ENCODE data around the gene ZC3H18.

Gene ZC3H18

DNA sequence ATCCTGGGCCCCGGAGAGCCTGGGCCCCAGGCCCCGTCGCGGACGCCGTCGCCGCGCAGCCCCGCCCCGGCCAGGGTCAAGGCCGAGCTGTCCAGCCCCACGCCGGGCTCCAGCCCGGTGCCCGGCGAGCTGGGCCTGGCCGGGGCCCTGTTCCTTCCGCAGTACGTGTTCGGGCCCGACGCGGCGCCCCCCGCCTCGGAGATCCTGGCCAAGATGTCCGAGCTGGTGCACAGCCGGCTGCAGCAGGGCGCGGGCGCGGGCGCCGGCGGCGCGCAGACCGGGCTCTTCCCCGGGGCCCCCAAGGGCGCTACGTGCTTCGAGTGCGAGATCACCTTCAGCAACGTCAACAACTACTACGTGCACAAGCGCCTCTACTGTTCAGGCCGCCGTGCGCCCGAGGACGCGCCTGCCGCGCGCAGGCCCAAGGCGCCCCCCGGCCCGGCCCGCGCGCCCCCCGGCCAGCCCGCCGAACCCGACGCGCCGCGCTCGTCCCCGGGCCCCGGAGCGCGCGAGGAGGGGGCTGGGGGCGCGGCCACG is 36.8 kb upstream of the ZC3H18 start:
- DNase-seq, result no peak

DNA sequence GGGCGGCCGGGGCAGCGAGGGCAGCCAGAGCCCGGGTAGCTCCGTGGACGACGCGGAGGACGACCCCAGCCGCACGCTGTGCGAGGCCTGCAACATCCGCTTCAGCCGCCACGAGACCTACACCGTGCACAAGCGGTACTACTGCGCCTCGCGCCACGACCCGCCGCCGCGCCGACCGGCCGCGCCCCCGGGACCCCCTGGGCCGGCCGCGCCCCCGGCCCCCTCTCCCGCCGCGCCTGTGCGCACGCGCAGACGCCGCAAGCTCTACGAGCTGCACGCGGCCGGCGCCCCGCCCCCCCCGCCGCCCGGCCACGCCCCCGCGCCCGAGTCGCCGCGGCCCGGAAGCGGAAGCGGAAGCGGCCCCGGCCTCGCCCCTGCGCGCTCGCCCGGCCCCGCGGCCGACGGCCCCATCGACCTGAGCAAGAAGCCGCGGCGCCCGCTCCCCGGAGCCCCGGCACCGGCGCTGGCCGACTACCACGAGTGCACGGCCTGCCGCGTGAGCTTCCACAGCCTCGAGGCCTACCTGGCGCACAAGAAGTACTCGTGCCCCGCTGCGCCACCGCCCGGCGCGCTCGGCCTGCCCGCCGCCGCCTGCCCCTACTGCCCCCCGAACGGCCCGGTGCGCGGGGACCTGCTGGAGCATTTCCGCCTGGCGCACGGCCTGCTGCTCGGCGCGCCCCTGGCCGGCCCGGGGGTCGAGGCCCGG is 36.1 kb upstream of the ZC3H18 start:
- DNase-seq, result no peak

DNA sequence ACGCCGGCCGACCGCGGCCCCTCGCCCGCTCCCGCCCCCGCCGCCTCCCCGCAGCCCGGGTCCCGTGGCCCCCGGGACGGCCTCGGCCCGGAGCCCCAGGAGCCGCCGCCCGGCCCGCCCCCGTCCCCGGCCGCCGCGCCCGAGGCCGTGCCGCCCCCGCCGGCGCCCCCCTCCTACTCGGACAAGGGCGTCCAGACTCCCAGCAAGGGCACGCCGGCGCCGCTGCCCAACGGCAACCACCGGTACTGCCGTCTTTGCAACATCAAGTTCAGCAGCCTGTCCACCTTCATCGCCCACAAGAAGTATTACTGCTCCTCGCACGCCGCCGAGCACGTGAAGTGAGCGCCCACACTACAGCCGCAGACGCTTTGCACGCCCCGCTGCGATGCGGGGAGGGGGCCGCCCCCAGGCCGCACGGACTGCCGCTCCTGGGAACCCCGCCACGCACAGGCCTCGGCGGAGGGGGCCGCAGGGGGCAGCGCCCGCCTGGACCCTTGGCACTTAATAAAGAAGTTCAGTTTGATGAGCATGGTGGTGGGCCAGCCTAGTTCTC is 35.5 kb upstream of the ZC3H18 start:
- DNase-seq, result no peak

GRCh38 chr16:88535191-88535856 is 34.9 kb upstream of the ZC3H18 start:
- no peak for DNase-seq

- no peak for DNase-seq
Observed at GRCh38 chr16:88535857-88536222, 34.4 kb upstream of the ZC3H18 start.

DNA sequence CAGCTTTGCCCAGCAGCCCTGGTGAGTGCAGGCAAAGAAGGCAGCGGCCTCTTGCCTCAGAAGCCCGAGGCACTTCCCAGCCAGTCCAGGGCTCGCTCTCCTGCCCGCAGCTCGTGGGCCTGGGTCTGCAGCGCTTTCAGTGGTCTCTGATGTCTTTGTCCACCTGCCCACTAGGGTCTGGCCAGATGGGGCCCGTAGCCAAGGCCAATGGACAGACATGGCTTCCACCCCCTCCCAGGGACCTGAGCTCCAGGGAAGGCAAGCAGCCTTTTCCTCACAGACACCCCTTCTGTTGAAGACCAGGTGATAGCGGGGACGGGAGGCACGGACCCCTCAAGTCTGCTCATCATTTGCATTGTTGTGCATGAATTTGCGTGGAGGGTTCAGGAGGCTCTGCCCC is 33.7 kb upstream of the ZC3H18 start:
- no peak for DNase-seq

GRCh38 chr16:88536971-88537751 is 33.0 kb upstream of the ZC3H18 start:
- DNase-seq, result no peak

DNA sequence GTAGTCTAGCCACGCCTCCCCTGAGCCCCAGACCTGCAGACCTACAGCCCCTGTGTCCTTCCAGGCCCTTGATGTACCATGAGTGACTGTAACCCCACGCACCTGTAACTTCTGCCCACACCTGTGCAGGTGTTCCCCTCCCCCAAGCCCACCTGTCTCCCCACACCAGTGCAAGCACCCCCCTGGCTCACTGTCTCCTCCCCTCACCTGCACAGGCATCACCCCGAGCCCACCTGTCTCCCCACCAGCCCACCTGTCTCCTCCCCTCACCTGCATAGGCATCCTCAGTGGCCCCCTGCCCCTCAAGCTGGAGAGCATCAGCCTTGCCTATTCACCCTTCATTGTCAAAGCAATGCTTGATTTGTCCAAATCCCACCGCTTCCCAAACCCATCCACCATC is 32.3 kb upstream of the ZC3H18 start:
- no peak for DNase-seq

- no peak for DNase-seq
Observed at GRCh38 chr16:88538366-88539060, 31.7 kb upstream of the ZC3H18 start.

- no peak for DNase-seq
Observed at GRCh38 chr16:88539261-88539651, 30.9 kb upstream of the ZC3H18 start.

DNA sequence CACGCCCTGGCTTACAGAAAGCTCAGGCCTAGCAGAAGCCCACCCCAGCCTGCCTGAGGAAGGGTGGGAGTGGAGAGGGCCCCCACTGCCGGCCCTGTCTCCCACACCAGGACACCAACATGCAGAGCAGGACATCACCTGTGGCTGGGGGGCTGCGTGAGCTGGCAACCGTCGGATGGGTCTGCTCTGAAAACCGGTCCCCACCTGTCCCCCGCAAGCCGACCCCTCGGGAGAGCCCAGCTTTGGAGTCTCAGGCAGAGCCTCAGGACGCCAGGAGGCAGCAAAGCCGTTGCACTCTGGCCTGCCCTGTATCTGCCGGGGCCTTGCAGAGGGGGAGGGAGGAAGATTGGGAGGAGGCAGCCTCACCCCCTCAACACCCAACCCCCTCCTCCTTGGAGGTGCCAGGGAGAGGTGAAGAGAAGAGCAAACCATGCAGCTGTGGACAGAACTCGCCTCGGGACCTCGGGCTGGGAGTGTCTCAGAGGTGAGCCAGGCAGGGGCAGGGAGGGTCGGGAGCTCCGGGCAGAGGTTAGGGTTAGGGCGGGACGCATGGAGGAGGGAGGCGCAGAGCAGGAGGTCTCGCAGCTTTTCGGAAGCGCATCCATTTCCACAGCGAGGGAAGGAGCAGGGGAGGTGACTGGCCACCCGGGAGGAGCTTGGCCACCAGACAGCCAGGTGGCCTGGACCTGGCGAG is 30.4 kb upstream of the ZC3H18 start:
- no peak for DNase-seq

DNA sequence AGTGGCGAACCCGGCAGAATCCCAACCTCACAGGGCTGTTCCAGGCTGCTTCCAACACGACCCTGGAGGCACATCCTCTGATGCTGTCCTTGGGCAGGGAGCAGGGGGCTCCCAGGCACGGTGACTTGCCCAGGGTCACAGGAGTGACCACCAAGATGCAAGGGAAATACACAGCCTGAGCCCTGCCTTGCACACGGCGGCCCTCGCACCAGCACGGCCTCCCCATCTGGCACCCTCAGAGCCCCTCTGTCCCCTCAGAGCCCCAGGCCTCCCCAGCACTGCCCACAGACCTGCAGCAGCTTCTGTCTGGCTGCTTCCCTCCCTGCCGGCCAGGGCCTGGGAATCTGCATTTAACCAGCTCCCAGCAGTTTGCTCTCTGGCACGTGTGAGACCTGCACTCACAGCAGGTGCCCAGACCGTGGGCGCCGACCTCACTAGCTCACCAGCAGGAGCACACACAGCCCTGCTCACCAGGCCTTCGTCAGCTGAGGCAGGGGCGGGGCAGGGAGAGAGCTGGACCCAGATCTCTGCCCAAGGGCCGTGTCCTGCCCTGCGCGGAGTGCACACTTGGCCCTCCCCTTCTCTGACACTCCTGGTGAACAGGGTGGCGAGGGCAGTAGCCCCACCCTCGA is 29.7 kb upstream of the ZC3H18 start:
- DNase-seq, result no peak

DNA sequence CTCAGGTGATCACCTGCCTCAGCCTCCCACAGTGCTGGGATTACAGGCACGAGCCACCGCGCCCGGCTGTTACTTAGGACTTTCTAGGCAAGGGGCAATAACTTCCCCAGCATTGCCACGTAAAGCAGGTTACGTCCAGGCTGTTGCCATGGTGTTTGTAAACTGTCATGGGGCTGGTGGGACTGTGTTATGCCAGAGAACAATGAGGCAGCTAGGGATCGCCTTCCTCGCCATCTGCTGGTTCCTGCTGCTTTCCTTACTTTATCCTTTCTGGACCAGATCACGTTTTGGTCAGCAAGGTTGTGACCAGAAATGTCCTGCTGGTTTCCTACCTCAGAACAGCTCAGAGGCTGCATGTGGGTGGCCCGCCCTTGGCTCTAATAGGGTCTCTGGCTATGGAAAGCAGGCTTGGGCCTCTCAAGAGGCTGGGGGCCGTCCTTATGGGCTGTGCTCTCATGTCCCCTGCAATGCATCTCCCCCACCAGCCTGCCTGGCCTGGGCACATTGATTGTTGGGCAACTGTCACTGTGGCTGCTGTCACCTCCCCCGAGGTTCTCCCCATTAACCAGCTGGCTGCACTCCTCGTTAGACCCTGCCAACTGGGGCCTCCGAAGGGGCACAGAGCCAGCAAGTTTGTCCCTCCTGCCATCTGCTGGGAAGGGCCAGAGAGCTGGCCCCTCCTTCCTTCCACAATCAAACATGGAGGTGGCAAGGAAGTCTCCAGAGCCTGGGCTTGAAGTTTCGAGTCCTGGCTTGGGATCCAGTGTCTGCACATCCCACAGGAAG is 28.2 kb upstream of the ZC3H18 start:
- no peak for DNase-seq

DNA sequence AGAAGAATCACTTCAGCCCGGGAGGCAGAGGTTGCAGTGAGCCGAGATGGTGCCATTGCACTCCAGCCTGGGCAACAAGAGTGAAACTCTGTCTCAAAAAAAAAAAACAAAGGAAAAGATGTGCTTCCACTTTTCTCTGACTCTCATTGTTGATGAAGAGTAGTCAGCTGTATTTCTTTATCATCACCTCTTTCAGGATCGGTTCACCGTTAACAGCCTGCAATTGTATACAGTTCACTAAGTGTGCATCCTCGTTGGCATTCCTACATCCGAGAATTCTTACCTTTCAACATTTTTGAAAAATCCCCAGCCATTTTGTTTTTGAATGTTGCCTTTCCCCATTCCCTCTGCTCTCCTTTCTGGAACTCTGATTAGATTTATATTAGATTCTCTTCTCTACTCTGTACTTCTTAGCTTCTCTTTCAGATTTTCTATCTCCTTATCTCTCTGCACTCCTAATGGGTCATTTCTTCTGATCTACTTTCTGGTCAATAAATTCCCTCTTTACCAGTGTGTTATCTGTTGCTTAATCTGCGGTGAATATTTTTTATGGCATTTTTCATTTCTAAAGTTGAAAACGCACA is 26.9 kb upstream of the ZC3H18 start:
- no peak for DNase-seq

GRCh38 chr16:88545781-88546180 is 24.4 kb upstream of the ZC3H18 start:
- DNase-seq, result no peak

- no peak for DNase-seq
Observed at GRCh38 chr16:88548131-88548874, 21.9 kb upstream of the ZC3H18 start.

GRCh38 chr16:88548985-88549384 is 21.2 kb upstream of the ZC3H18 start:
- no peak for DNase-seq

DNA sequence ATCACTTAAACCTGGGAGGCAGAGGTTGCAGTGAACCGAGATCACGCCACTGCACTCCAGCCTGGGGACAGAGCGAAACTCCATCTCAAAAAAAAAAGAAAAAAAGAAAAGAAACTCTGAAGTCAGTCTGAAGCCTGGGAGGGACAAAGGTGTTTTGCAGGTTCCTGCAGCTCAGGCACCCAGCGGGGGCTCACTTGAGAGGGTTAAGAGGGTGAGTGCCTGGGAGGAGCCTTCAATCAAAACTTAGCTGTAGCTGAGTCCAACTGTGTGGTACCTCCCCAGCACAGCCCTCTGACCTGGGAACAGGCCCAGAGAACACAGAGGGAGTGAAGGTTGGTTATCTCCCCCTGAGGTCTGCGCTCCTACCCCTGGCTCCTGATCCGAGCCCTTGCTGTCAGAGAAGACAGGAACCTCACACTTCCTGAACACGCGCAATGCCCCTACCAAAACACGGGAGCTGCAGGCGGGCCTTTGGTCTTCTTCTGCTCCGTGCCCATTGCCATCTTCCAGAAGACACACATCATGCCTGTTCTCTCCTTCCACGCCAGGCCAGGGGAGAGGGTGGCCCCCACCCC is 20.4 kb upstream of the ZC3H18 start:
- no peak for DNase-seq

DNA sequence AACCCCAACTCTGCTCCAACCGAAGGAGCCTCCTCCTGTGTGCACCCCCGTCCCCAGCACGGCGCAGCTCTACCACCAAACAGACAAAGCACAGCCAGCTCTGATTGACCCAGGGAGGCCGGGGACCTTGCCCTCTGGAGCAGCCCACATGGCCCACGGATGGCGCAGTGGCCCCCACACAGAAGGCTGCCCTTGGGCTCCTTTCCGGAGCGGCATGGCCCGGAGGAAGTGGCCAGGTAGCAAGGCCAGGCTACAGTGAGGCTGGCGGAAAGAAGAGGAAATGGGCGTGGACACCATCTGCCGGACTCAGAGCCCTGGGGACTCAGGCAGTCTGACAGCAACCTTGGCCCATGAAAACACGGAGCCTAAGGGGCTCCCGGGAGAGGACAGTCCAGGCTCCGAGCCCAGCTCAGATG is 19.9 kb upstream of the ZC3H18 start:
- peak; percentile 45 for DNase-seq
